Activated gamma-delta T cell (primary cell): ENCODE results near the gene ATAD3B.
A peak's percentile ranks its signal among the peaks of the same experiment; 100 is the strongest.
"Not testable (repeated sequence)": the region's sequence is repeated elsewhere in the genome, so short reads cannot be mapped to it uniquely, and the experiment has no call there.

Experiments
- DNase-seq: peaks from one replicate; lab custom pipeline; 2025; lab: John Stamatoyannopoulos, UW
- total RNA-seq, 2 donors: gene quantifications; one replicate each; lab custom pipeline; 2026; lab: John Stamatoyannopoulos, UW

Gene ATAD3B, protein sequence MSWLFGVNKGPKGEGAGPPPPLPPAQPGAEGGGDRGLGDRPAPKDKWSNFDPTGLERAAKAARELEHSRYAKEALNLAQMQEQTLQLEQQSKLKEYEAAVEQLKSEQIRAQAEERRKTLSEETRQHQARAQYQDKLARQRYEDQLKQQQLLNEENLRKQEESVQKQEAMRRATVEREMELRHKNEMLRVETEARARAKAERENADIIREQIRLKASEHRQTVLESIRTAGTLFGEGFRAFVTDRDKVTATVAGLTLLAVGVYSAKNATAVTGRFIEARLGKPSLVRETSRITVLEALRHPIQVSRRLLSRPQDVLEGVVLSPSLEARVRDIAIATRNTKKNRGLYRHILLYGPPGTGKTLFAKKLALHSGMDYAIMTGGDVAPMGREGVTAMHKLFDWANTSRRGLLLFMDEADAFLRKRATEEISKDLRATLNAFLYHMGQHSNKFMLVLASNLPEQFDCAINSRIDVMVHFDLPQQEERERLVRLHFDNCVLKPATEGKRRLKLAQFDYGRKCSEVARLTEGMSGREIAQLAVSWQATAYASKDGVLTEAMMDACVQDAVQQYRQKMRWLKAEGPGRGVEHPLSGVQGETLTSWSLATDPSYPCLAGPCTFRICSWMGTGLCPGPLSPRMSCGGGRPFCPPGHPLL
- 66.8 to 86.6 reads per million in 2 donors for total RNA-seq

DNA sequence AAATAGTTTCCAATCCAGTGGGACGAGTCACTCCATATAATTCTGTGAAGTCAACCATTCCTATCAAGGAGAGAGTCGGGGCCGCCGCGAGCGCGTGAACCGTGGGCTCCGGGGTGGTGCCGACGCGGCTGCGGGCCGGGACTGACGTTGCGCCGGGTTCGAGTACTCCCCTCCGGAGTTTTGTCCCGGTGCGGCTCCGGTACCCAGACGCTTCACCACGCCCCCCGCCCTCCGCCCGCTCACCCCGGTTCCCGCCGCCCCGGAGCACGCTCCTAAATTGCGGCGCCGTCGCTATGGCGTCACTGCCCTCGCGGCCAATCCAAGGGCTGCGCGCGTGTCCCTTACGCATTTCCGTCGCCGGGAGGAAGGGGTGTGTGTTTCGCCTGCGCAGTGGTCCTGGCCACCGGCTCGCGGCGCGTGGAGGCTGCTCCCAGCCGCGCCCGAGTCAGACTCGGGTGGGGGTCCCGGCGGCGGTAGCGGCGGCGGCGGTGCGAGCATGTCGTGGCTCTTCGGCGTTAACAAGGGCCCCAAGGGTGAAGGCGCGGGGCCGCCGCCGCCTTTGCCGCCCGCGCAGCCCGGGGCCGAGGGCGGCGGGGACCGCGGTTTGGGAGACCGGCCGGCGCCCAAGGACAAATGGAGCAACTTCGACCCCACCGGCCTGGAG lies at the start of gene ATAD3B:
Gene ATAD3B (plus strand): TSS at position 377 of the 664 bp plus-strand sequence. CDS start 120 bp downstream, at position 497.
- DNase-seq, result peak; percentile 81

DNA sequence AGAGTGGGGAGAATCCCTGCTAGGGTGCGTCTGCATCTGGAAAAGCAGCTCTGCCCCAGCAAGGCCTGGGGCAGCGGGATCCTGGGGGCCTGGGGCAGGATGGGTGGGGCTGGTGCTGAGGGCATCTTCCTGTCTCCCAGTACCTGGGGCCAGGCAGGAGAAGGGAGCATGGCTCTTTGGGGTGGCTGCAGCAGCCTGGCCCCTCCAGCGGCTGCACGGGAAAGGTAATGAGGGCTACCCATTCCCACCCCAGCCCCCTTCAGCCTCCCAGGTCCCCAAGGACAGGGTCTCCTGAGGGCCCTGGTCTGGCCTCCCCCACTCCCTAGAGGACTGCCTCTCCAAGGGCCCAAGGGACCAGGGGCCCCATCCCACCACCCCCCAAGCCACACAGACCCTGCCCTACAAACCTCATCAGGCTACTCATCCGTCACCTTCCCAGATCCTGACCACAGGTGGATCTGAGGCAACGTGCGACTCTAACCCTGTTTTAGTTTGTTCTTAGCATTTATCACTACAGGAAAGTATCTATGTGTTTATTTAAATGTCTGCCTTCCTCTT lies 49.6 kb upstream of the ATAD3B start:
- DNase-seq, result no peak

DNA sequence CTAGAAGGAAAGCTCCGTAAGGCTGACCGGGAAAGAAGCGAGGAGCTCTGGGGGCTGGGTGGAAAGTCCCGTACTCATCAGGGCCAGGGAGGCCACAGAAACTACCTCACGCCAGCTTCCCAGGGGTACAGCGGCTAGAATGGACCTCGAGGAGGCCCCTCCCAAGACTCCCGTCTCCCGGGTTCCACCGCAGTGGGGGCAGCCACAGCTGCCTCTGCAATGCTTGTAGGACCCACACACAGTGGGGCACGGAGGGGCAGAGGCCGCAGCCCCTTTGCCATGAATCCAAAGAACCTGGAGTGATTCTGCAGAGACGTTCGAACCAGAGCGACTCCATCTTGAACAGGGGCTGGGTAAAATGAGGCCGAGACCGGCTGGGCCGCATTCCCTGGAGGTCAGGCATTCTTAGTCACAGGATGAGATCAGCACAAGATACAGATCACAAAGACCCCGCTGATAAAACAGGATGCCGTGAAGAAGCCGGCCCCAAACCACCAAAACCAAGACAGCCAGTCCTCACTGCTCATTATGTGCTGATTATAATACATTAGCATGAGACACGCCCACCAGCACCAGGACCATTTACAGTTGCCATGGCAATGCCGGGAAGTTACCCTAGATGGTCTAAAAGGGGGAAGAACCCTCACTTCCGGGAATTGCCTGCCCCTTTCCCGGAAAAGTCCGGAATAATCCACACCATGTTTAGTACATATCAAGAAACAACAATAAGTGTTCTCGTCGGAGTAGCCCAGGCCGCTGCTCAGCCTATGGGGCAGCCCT lies 48.9 kb upstream of the ATAD3B start:
- DNase-seq, result no peak

DNA sequence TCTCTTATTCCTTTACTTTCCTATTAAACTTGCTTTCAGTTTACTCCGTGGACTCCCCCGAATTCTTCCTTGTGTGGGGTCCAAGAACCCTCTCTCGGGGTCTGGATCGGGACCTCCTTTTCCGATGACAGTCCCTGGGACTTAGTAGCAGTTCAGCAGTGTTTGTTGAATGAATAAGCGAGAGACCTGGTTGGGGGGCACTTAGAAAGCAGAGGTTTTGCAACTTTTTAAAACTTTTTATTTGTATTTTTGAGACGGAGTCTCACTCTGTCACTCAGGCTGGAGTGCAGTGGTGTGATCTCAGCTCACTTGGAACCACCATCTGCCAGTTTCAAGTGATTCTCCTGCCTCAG lies 48.3 kb upstream of the ATAD3B start:
- no peak for DNase-seq

DNA sequence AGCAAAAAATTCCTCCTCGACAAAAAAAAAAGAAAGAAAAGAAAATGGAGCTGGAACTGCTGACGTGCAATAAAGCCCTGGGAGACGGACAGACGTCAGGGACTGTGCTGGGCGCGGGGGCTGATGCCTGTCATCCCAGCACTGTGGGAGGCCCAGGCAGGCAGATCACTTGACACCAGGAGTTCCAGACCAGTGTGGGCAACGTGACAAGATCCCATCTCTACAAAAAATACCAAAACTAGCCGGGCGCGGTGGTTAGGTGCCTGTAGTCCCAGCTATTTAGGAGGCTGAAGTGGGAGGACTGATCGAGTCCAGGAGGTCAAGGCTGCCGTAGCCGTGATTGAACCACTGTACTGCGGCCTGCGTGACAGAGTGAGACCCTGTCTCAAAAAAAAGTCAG lies 46.9 kb upstream of the ATAD3B start:
- no peak for DNase-seq

DNA sequence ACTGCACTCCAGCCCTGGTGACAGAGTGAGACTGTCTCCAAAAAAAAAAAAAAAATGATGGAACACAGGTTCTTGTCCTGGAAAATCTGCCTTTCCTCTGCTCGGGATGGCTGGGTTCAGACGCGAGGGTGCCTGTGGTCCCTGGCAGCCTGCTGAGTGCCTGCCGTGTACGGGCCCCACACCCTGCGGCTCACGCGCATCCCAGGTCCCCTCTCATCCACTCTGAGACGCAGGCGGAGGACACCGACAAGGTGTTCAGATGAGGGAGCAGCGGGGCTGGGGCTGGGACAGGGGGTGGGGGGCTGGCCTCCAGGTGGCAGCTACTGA lies 46.2 kb upstream of the ATAD3B start:
- no peak for DNase-seq

DNA sequence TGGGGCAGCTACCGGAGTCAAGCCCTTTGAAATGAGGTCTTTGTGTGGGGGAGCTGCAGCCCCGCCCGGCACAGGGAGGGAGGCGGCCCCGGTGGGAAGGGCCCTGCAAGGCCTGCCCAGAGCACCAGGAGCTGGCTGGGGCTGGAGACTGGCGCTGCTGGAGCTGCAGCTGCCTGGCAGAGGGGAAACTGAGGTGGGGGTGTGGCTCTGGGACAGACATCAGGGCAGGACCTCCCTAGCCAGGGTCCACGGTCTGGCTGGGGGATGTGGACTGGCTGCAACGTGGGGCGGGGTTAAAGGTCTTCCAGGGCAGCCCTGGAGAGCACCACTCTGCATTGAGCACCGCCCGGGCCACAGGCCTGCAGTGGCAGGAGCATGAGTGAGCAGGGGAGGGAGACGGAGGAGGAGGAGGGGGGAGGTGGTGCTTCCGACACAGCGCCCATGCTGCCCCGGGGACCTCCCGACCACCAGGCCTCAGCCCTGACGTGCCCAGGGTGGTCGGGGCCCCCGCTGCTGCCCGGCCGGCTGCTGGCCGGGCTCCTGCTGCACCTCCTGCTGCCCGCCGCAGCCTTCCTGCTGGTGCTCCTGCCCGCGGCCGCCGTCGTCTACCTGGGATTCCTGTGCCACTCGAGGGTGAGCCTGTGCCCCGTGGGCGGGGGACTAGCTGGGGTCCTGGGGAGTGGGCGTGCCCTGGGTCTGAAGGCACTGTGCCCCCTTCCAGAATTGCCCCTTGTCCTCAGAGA lies 45.6 kb upstream of the ATAD3B start:
- DNase-seq, result no peak

DNA sequence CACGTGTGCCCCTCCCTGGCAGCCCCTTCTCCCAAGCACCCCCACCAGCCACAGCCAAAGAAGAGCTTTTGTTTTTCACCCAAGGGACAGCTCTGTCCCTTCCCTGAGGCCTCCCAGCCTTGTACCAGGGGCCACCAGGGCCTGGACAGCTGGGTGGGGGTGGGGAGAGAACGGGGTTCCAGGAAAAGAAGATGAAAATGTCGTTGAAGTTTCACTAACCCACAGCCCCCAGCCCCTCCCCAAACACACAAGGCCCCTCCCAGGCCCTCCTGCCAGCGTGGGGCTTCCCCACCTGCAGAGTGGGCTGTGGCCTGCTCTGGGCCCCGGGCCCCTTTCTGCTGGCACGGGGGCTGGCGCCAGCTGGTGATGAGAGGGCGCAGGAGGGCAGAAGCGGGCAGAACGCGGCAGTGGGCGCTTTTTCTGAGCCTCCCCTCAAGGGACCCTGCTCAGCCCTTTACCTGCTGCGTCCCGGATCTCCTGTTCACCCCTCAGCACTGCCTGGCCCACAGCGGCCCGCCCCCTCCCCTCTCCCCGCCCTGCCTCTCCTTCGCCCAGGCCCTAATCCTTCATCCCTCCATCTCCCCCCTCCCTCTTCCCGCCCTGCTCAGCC lies 45.0 kb upstream of the ATAD3B start:
- DNase-seq, result no peak

DNA sequence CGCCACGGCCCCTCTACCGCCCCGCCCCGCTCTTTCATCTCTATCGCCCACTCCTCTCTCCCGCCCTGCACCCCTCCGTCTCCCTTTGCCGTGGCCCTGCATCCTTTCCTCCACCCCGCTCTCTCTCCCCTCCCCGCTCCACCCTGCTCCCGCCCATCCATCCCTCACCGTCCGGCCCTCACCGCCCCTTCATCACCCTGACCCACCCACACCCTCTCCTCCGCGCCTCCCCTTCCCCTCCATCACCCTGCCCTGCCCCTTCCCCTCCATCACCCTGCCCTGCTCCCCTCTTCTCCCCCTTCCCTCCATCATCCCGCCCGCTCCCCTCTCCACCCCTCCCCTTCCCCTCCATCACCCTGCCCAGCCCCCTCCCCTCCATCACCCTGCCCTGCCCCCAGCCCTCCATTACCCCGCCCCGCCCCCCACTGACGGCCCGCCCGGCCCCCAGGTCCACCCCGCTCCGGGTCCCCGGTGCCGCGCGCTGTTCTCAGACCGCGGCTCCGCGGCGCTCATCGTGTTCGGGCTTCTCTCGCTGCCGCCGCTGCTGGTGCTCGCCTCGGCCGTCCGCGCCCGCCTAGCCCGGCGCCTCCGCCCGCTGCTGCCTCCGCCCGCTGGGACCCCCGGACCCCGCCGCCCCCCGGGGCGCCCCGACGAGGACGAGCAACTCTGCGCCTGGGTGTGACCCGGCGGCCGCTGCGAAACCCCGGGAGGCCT lies 44.3 kb upstream of the ATAD3B start:
- no peak for DNase-seq

DNA sequence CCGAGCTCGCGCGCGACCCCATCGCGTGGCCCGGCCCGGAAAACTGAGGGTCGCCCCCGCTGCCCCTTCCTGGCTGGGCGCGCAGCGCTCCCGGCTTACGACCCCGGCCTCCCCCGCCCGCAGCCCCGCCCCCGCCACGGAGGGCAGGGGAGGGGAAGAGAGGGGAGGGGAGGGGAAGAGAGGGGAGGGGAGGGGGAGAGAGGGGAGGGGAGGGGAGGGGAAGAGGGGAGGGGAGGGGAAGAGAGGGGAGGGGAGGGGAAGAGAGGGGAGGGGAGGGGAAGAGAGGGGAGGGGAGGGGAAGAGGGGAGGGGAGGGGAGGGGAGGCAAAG lies 43.8 kb upstream of the ATAD3B start:
- DNase-seq, result no peak

DNA sequence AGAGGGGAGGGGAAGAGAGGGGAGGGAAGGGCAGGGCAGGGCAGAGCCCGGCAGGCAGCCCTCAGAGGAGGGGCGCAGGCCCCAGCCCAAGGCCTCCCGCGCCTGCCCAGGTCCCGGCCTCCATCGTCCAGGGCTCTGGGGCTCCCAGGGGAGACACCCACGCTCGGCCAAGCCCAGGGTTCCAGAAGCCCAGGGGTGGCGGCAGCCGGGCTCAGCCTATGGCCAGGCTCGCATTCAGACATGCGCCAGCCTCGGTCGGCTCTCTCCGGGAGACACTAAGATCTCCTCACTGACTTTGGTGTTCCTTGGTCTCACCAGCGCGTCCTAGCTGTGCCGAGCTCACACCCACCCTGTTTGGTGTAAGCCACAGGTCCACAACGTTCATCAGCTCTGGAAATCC lies 43.4 kb upstream of the ATAD3B start:
- no peak for DNase-seq

DNA sequence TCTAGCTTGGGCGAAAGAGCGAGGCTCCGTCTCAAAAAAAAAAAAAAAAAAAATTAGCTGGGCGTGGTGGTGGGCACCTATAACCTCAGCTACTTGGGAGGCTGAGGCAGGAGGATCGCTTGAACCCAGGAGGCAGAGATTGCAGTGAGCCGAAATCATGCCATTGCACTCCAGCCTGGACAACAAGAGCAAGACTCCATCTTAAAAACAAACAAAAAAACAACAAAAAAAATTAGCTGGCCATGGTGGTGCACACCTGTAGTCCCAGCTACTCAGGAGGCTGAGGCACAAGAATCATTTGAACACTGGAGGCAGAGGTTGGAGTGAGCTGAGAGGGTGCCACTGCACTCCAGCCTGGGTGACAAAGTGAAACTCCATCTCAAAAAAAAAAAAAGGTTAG lies 42.6 kb upstream of the ATAD3B start:
- DNase-seq, result not testable (repeated sequence)

DNA sequence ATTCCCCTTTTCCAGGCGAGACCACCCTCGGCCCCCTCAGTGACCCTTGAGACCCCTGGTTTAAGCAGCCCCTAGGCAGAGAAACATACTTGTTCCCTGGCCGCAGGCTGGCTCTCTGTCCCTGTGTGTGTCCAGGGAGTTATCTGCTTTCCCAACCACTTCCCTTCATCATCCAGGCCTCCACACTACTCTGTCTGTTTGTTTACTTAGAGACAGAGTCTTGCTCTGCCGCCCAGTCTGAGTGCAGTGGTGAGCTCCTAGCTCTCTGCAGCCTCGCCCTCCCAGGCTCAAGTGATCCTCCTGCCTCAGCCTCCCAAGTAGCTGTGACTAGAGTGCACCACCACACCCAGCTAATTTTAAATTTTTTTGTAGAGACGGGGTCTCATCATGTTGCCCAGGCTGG lies 41.9 kb upstream of the ATAD3B start:
- DNase-seq, result no peak

DNA sequence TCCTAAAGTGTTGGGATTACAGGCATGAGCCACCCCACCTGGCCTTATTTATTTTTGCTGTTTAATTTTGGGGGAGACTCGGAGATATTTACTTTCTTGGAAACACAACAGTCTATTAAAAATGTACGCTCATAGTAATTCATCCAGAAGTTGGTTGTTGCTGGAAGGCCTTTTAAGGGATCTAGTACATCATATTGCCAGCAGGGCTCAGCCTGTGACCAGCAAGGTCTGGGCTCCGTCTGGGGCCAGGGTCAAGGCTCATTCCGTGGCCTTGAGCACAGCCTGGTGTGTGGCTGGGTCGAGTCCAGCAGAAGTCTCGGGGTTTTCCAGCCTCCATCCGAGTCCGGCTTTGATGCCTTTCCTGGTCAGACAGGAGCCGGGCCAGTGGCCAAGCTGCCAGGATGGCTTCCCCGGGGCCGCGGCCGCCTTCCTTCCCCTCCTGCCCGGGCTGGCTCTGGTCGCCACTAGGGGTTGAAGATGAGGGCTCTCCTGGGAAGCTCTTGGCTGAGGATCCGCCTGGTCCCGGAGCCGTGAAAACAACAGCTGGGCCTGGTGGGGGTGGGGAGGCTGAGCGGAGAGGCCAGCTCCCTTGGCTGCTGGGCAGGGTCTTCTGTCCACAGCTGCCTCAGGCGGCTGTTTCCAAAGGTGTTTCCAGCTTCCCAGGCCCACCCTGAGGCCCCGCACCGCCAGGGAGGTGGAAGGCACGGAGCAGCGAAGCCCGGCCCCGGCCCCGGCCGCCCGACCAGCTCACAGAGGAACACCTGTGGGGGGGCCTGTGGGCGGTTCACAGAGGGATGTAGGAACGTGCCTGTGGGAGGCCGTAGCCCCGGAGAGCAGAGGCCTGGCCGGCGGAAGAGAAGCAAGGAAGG lies 41.2 kb upstream of the ATAD3B start:
- DNase-seq, result no peak

DNA sequence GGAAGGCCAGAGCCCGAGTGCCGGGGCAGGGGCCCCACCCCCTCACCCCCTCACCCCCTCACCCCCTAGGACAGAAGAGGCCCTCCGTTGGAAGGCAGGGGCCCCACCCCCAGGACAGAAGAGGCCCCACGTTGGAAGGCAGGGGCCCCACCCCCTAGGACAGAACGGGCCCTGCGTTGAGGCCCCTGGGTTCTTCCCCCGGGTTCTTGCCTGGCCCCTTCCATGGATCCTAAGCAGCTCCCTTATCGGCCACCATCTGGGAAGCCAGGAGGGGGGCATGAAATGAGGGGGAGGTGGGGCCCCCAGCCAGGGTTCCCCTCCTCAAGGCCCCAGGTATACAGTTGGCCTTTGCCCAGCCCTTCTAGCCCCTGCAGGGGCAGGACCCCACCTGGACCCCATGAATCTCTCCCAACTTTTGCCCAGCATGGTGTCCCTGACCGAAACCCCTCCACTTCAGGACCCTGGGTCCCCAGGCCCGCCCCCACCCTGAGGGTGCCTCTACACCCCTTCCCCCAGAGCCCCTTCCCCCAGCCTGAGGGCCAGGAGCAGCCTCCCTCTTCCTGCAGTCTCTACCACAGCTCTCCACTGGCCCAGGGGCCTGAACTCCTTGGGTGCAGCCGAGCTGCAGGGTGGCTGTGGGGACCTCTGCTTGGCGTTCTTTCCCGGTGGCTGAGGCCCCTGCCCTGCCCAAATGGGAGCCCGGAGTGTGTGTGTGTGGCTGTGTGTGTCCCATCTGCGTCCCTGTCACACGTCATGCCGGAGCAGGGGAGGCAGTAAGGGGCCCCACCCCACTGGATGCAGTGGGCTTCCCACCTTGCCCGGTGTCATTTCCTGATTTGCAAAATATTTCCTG lies 40.3 kb upstream of the ATAD3B start:
- DNase-seq, result no peak

DNA sequence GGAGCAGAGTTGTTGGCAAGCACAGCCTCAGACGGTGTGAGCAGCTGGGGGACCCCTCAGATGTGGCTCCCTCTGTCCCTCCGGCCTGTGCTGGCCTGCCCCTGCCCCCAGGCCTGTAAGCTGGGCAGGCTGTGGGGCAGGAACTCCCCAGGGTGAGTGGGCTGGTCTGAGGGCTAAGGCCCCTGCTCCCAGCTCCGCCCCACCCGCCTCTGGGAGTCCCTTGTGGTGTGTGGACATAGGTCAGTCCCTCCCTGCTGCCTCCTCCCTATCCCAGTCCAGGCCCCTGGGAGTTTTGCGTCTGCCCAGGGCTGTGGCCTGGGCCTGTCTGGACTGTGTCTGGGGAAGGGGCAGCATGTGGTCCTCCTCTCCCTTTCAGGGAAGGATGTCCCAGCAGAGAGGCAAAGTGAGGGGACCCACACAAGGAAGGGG lies 39.7 kb upstream of the ATAD3B start:
- no peak for DNase-seq

DNA sequence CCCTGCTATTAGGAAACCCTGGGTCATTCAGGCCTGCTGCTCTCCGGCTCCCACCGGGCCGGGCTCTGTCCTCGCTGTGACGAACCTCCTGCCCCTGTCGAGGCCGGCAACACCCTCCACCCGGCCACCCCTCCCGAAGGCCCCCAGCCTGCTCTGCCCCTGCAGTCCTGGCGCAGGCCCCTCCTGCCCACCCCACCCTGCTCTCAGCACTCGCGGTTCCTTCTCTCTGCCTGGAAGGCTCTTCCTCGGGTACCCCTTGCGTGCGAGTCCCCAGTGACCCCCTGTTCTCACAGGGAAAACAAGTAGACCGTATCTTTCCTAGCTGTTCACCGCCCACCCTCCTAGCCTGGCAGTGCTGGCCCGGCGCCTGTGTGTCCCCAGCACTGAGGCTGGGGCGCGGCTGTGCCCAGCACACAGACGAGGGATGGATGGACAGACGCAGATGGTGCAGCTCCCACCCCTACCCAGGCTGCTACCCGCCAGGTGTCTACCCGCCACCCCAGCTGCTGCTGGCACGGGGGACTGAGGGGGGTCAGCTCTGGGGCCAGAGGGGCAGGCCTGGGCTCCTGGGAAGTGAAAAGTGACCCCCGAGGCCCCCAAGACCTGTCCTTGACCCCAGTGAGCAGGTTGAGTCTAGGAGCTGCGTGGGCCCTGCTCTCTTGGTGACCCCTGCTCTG lies 39.2 kb upstream of the ATAD3B start:
- DNase-seq, result no peak
